NCI-H146 treated with DMSO at 0.1 percent for 48 hours (cell line): Measurements from ENCODE around the gene SUMF2.
A peak's percentile ranks its signal among the peaks of the same experiment; 100 is the strongest.
"Not testable (repeated sequence)": the region's sequence is repeated elsewhere in the genome, so short reads cannot be mapped to it uniquely, and the experiment has no call there.

Experiments
- DNase-seq: peaks from one replicate; lab custom pipeline; 2025; ENCODE audit not compliant: unreplicated experiment; lab: John Stamatoyannopoulos, UW

The SUMF2 gene

DNA sequence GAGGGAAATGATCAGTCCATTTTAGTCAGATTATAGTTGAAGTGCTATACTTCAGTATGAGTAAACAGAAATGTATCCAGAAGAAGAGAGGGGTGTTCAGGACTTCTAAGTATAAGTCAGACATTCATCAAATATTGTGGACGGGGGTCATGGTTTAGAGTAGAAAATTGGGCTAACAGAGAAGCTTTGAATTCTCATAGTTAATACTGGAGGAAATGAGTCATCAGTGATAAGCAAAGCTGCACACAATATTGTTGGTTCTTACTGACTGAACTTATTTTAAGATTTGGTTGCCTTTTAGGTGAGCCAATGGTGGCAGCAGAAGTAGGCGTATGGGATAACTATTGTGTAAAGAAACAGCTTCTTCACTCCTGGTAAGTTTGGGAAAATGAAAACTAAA is 1.7 kb upstream of the SUMF2 start:
- DNase-seq = no peak

DNA sequence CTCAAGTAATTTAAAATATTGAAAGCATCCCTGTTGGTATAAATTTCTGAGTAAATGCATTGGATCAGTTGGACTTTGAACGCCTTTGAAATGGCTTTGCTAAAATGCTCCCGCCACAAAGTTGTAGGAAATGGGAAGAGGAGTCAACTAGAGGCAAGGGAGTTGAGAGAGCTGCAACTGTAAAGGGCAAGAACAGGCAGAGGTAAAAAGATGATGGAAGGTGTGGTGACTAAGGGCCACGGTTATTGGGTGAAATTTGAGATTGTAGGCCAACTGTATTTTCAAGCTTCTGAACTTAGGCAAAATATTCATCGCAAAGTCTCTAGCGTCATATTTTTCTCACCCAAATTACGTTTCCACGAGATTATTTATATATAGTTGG is 595 bp upstream of the SUMF2 start:
- no peak for DNase-seq

DNA sequence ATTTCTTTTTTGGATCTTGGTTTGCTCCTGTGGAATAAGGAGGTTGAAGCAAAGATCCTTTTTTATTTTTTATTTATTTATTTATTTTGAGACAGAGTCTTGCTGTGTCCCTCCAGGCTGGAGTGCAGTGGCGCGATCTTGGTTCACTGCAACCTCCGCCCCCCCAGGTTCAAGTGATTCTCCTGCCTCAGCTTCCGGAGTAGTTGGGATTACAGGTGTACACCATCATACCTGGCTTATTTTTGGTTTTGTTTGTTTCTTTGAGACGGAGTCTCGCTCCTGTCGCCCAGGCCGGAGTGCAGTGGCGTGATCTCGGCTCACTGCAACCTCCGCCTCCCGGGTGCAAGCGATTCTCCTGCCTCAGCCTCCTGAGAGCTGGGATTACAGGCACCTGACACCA is 2.3 kb downstream of the SUMF2 start:
- DNase-seq = not testable (repeated sequence)

DNA sequence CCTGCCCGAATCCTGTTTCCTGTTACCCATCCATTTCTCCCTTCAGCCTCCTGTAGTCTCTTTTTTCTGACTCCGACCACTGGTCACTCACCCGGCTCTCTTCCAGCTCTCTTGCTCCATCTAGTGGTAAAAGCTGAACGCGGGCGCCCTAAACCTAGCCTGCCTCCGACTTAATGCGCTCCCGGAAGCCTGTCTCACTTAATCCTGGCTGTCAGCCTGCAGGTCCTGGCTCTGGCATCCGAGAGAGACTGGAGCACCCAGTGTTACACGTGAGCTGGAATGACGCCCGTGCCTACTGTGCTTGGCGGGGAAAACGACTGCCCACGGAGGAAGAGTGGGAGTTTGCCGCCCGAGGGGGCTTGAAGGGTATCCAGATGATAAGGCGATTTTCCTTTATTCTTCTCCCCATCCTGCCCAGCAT is 10.3 kb downstream of the SUMF2 start:
- DNase-seq = peak; percentile 69

DNA sequence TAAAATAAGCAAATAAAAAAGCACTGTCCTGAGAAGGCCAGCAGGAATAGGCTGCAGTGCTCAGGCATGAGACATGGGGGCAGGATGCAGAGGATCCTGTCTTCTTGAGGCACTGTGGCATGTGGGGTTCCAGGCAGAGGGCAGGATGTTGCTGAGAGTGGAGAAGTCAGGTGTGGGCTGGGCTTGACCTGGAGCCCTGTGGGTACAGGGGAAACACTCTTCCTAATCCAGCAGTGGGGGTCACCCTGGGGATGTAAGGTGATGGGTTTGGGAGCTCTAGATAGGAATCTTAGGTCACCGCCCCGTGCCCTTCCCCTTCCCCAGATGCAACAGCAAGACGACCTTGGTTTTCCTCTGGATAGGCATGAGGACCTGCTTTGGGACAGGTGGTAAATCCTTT is 13.6 kb downstream of the SUMF2 start:
- no peak for DNase-seq

DNA sequence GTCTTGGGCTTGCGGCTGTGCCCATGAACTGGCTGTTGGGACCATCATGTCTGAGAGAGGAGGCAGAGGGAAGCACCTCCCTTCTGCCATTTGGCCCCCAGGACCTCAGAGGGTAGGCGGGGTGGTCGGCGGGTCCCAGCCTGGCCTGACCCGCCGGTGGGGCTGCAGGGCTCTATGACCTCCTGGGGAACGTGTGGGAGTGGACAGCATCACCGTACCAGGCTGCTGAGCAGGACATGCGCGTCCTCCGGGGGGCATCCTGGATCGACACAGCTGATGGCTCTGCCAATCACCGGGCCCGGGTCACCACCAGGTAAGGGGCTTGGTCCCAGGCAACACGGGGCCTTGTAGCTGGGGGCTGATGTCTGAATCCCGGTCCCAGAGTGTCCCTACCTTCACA is 14.1 kb downstream of the SUMF2 start:
- DNase-seq = no peak

DNA sequence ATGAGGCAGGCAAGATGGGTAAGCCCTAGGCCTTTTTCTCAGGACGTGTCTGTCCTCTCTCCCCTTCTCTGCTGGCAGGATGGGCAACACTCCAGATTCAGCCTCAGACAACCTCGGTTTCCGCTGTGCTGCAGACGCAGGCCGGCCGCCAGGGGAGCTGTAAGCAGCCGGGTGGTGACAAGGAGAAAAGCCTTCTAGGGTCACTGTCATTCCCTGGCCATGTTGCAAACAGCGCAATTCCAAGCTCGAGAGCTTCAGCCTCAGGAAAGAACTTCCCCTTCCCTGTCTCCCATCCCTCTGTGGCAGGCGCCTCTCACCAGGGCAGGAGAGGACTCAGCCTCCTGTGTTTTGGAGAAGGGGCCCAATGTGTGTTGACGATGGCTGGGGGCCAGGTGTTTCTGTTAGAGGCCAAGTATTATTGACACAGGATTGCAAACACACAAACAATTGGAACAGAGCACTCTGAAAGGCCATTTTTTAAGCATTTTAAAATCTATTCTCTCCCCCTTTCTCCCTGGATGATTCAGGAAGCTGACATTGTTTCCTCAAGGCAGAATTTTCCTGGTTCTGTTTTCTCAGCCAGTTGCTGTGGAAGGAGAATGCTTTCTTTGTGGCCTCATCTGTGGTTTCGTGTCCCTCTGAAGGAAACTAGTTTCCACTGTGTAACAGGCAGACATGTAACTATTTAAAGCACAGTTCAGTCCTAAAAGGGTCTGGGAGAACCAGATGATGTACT is 15.5 kb downstream of the SUMF2 start:
- DNase-seq = no peak

DNA sequence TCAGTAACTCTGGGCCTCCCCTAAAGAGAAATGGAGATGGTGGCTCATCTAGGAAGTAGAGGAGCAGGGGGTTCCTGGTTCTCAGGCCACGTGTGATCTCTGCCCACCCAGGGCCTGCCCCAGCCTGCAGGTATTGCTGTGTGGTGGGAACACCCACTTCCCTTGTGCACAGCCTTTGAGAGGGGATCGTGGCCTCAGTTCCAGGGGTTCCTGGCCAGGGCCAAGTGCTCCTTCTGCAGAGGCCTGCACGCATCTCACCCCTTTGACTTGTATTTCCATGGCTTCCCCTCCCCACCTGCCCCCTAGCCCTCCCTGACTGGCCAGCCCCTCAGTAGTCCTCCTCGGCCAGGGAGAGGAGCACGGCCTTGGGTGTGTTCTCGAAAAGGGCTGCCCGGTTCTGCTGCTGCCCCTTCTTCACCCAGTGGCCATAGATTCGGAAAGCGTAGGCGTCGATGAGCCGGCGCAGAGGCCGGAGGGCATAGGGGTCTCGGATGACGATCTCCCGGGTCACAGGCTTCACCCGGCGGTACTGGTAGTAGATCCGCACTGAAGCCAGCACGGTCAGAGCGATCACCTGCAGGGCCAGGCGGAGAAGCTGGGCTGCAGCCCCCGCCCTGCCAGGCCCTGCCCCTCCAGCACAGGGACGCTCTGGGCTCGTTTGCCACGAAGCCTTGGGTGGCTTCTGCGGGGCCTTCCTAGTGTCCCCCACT is 16.8 kb downstream of the SUMF2 start:
- not testable (repeated sequence) for DNase-seq

DNA sequence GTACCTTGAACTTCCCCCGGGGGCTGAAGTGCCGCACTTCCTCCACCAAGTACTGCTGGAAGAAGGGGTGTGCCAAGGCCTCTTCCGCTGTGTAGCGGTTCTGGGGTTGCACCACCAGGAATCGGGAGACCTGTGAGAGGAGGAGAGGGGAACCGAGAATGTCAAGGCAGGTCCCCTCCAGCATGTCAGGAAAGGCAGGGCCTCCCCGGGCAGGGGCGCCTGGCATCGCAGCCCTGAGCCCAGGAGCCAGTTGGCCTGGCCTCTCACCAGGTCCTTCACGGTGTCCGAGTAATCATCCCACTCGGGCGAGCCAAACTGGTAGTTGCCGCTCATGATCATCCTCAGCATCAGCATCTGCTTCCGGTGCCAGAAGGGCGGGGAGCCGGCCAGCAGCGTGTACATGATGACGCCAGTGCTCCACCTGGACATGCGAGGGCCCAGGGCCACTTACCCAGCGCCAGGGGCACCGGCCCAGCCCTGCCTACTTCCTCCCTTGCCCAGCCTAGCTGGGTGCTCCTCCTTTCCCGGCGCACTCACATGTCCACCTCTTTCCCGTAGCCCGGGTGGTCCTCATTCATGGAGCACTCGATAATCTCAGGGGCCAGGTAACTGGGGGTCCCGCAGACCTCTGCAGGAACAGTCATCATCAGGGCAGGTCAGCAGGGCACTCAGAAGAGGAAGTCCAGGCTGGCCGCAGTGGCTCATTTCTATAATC is 17.7 kb downstream of the SUMF2 start:
- no peak for DNase-seq

DNA sequence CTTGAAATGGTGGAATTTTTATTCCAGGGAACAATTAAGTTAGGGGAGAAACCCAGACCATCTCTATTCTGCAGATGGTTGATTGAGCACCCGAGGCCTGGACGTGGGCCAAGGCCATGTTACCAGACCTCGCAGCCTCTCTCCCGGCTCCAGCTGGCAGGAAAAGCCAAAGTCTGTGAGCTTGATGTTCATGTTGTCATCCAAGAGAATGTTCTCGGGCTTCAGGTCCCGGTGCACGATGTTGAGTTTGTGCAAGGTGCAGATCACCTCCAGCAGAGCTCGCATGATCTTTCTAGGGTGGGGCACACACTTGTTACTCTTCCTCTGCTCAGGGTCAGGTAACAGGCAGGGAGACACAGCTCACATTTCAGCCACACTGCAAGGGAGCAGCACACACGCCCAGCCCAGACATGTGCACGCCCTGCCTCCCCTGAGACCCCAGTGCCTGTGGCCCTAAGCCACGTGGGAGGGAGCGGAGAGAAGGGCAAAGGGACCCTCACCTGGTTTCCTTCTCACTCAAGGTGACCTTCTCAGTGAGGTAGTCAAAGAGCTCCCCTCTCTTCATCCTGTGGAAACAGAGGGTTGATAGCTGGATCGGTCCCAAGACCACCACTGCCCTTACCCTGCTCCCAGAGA is 19.2 kb downstream of the SUMF2 start:
- no peak for DNase-seq

DNA sequence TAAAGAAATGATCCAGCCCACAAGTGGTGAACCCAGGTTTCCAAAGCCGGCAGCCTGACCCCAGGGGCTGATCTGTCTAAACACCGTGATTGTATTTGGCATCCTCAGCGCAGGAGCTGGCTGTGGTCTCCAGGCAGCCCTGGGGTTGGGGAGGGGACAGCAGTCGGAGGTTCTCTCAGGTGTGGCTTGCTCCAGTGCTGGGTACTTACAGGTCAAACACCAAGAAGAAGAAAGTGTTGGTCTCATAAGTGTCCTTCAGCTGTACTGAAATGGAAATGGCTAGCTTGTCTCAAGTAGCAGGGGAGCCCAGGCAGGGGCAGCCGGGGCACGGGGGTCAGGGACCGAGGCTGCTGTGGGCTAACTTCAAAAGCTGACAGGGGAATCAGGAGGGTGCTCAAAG is 22.7 kb downstream of the SUMF2 start:
- DNase-seq = no peak

DNA sequence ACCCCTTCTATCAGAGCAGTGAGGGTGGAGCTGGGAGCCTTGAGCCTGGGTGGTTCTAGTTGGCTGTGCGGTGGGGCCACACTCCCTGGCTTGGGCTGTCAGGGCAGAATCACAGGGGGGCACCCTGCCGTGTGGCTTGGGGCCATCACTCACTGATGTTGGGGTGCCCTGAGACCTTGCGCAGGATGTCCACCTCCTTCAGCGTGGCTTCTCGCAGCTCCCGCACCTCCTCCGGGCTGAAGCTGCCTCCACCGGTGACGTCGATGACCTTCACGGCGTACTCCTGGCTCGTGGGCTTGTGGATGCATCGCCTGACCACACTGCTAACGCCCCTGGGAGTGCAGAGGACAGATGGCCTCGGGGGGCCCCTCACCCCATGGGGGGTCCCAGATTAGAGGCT is 23.4 kb downstream of the SUMF2 start:
- DNase-seq = no peak

DNA sequence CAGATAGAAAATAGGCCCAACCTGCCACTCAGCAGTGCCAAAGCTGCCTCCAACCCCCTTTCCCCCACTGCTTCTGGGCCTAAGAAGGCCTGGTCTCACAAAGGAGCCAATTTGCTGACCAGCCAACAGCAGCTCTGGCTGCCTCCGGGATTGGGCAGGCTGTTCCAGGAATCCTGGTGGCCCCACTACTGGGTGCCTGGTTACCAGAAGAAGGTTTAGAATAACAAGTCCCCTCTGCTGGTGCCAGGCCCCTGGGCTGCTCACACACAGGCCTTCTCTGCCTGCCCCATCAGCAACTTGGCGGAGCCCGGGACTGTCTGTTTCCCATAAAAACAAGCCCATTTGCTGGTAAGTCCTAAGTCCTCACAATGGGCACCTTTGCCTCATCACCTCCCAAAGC is 27.5 kb downstream of the SUMF2 start:
- no peak for DNase-seq

DNA sequence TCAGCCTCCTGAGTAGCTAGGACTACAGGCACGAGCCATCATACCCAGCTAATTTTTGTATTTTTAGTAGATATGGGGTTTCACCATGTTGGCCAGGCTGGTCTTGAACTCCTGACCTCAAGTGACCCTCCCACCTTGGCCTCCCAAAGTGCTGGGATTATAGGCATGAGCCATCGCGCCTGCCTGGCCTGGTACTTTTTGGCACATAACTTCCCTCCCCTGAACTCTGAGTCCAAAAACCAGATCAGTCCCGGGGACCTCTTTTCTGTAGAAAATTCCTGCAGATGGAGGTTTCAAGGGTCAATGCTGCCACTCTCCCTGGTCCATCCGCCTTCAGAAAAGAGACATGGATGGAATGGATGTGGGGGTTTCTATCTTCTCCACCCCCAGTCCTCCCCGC is 28.3 kb downstream of the SUMF2 start:
- not testable (repeated sequence) for DNase-seq

DNA sequence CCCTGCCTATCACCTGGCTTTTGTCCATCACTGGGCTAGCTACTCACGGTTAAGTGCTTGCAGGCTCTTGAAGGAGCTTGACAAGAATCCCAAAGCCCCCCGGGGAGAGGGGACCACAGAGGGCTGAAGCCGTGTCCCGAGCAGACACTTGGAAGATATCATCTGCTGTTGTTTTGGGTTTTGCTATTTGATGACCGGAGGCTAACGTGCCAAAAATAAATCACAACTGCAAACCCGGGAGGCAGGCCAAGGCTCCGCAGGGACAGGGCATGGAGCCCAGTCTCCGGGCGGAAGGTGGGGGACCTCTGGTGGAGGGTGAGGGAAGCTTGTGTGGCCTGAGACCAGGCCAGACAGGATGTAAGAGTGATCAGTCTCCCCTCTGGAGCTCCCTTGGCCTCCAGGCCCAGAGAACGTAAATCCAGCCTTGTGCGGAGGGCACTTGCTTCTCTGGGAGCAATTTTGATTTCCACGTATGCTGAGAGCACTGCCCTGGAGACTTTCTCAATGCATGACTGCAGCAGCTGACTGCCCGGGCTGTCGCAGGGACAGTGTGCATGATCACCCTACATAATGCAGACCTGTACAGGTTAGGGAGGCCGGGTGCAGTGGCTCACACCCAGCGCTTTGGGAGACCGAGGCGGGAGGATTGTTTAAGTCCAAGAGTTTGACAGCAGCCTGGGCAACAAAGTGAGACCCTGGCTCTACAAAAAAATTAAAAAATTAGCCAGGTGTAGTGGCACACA is 28.9 kb downstream of the SUMF2 start, which contains the start of gene PHKG1:
PHKG1 (minus strand) TSS at position 164 of the 743 bp plus-strand sequence. CDS start 4,011 bp downstream, outside the sequence.
- no peak for DNase-seq

DNA sequence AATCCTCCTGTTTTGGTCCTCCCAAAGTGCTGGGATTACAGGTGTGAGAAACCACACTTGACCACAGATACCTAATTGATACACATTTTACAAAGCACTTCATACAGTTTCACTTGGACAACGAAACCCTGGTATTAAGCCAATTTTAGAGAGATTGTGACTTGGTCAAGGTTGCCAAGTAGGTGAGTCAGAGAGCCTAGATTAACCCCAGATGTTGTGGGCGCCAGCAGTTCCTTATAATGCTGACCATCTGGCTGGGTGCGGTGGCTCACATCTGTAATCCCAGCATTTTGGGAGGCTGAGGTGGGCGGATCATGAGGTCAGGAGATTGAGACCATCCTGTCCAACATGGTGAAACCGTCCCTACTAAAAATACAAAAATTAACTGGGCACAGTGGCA is 33.6 kb downstream of the SUMF2 start:
- no peak for DNase-seq

DNA sequence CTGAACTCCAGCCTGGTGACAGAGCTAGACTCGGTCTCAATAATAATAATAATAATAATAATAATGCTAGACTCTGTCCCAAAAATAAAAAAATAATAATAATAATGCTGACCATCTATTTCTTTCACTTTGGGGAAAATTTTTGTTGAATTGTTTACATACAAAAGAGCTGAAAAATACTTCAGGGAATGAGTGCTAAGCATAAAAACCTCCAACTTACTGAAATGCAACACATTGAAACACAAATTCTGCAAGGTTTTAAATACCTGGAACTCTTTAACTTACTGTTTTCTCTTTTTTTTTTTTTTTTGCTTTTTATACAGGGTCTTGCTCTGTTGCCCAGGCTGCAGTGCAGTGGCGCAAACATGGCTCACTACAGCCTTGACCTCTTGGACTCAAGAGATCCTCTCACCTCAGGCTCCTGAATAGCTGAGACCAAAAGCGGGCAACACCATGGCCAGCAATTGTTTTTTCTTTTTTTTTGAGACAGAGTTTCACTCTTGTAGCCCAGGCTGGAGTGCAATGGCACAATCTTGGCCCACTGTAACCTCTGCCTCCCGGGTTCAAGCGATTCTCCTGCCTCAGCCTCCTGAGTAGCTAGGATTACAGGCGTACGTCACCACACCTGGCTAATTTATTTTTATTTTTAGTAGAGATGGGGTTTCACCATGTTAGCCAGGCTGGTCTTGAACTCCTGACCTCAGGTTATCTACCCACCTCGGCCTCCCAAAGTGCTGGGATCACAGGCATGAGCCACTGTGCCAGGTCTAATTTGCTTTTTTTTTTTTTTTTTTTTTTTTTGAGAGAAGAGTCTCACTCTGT is 34.3 kb downstream of the SUMF2 start:
- not testable (repeated sequence) for DNase-seq

DNA sequence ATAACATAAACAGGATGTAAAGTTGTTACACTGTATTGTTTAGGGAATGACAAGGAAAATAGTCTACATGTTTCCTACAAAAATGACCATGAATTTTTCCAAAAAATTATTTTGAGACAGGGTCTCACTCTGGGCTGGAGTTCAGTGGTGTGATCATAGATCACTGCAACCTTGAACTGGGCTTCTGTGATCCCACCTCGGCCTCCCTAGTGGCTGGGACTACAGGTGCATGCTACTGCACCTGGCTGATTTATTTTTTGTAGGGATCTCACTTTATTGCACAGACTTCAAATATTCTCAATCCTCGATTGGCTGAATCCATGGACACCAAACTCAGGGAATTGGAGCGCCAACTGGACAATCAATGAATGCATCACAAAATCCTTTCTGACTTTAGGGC is 35.6 kb downstream of the SUMF2 start:
- DNase-seq = no peak

DNA sequence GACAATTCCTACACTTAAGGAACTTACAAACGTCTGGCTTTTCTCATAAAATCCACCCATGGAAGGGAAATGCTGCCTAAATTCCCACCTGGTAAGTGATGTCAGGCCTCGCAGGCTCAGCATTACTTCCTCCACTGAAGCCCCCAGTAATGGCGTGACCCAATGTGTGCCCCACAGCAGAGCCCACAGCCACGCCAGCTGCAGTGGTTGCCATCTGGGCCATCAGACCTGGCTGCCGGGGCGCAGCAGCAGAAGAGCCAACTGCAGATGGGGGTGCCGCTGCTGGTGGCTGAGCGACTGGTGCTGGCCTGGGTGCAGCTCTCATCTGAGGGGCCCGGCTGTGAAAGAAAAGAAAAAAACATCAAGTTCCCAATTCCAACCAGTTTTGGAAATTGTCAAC is 40.1 kb downstream of the SUMF2 start:
- DNase-seq = not testable (repeated sequence)

DNA sequence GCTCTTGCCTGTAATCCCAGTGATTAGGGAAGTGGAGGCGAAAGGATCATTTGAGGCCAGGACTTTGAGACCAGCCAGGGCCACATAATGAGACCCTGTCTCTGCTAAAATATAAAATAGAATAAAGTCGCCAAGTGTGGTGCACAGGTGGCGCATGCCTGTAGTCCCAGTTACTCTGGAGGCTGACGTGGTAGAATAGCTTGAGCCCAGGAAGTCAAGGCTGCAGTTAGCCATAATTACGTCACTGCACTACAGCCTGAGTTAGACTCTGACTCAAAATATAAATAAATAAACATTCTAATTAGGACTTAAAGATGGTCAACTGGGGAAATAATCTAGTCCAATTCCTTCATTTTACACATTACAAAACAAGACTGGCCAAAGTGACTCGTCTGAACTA is 41.4 kb downstream of the SUMF2 start:
- peak; percentile 54 for DNase-seq
